Stimulated activated CD4-positive, alpha-beta T cell treated with anti-CD3 and anti-CD28 coated beads, Interleukin-12 subunit alpha, Interleukin-12 subunit beta, amount 100 ng/mL, for 48 hours (primary cell): Measurements from ENCODE around the gene OLFML3.
A peak's percentile ranks its signal among the peaks of the same experiment; 100 is the strongest.
"Not testable (repeated sequence)": the region's sequence is repeated elsewhere in the genome, so short reads cannot be mapped to it uniquely, and the experiment has no call there.

Experiments
- DNase-seq, 3 donors: peaks; one replicate each; pipeline ENCODE4 v3.0.0-alpha.2; 2020; ENCODE audit warnings: low read depth in 2 of 3, low spot score in 1 of 3

Gene OLFML3

GRCh38 chr1:113948151-113948550 lies 31.1 kb upstream of the OLFML3 start:
- not testable (repeated sequence) for DNase-seq

DNA sequence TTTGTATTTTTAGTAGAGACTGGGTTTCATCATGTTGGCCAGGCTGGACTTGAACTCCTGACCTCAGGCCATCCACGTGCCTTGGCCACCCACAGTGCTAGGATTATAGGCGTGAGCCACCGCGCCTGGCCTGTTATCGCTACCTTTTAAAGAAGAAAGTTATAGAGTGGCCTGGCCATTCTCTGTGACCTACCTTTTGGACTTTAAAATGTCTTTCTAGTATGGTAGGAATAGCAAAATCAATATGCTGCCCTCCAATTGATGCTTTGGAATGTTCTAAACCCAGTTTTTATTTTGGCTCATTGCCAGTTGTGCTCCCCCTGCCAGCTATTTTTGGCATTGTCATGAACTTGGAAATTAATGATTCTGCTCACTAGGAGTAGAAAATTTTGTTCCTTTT lies 30.3 kb upstream of the OLFML3 start:
- DNase-seq, result no peak

DNA sequence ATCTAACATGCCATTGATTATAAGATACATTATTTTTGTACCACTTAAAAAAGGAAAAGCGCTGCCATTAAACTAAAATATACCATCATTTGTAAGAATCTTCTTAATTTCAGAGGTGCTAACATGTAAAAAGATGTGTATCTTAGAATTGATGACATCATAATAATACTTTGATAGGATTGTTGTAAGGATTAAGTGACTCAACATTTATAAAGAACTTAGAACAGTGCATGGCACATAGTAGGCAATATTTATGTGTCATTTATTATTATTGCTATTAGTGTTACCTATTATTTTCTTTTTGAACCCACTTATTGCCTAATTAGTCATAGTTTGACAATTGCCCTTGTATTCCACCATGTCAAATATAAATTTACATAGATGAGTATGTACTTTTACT lies 28.4 kb upstream of the OLFML3 start:
- DNase-seq, result no peak

DNA sequence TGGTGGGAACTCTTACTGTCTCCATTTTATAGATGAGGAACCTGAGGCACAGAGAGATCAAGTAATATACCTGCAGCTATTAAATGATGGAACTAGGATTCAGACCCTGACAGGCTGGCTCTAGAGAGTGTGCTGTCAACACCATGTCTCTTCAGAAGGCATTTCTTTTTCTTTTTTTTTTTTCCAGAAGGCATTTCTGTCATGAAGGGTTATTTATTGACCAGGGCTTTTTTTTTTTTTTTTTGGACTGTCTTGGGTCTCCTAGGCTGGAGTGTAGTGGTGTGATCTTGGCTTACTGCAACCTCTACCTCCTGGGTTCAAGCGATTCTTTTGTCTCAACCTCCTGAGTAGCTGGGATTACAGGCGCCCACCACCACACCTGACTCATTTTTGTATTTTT lies 27.6 kb upstream of the OLFML3 start:
- DNase-seq, result no peak

DNA sequence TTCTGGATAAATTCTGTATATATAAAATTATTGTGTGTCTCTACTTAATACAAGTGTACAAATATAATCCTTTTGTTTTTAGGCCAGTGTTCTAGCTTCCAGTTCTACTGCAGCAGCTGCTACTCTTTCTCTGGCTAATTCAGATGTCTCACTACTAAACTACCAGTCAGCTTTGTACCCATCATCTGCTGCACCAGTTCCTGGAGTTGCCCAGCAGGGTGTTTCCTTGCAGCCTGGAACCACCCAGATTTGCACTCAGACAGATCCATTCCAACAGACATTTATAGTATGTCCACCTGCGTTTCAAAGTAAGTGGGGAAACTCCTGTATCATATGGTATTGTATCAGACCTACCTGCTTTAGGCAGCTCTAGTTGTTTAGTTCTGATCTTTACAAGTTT lies 21.3 kb upstream of the OLFML3 start:
- no peak for DNase-seq

DNA sequence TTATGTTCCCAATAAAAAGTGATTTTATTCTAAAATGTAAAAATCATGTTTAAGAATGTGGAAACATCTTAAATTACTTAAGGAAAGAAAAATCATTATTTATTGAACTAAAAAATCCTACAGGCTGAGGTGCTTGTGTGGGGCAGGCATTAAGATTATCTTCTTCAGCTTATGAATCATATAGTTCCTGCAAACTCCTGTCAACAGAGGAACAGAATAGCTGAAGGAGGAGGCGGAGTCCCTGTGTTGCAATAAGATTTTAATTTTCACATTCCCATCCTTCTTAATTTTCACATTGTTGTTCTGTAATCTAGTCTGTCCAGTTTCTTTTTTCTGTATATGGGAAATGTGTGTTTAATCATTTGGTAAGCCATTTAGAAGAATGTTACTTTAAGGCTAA lies 20.6 kb upstream of the OLFML3 start:
- no peak for DNase-seq

DNA sequence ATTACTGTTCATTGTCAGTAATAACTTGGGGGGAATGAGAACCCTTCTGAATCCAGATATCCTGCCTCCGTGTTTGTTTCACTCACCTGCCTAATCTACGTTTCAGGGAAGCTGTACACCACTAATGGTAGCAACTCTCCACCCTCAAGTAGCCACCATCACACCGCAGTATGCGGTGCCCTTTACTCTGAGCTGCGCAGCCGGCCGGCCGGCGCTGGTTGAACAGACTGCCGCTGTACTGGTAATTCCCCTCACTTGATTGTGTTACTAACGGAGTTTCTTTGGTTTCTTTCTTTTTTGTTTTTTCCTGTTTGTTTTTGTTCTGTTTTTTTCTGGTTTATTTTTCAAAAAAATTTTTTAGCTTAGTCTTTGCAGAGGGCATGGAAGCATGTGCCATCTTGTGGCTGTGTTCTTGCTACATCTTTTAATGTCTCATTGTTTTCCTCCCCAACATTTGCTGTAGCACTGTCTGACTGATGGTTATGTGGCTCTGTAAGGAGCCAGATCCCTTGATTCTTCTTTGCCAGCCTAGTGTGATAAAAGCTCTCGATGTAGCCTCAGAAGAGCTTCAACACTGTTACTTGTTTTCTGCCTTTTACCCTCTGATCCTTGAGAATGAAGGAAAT lies 15.9 kb upstream of the OLFML3 start:
- DNase-seq, result no peak

GRCh38 chr1:113965703-113966412 lies 13.4 kb upstream of the OLFML3 start:
- no peak for DNase-seq

DNA sequence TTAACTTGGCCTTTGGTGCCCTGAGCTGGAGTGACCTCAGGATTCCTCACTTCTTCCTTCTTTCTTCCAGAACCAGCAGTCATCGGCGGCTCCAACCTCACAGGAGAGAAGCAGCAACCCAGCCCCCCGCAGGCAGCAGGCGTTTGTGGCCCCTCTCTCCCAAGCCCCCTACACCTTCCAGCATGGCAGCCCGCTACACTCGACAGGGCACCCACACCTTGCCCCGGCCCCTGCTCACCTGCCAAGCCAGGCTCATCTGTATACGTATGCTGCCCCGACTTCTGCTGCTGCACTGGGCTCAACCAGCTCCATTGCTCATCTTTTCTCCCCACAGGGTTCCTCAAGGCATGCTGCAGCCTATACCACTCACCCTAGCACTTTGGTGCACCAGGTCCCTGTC lies 6.3 kb upstream of the OLFML3 start:
- no peak for DNase-seq

DNA sequence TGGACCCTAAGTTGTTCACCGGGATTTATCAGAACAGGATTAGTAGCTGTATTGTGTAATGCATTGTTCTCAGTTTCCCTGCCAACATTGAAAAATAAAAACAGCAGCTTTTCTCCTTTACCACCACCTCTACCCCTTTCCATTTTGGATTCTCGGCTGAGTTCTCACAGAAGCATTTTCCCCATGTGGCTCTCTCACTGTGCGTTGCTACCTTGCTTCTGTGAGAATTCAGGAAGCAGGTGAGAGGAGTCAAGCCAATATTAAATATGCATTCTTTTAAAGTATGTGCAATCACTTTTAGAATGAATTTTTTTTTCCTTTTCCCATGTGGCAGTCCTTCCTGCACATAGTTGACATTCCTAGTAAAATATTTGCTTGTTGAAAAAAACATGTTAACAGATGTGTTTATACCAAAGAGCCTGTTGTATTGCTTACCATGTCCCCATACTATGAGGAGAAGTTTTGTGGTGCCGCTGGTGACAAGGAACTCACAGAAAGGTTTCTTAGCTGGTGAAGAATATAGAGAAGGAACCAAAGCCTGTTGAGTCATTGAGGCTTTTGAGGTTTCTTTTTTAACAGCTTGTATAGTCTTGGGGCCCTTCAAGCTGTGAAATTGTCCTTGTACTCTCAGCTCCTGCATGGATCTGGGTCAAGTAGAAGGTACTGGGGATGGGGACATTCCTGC lies 3.9 kb upstream of the OLFML3 start:
- DNase-seq, result peak in 1 of 3 donors; percentile 6

- DNase-seq, result no peak
Measured at GRCh38 chr1:113976609-113977278, 2.5 kb upstream of the OLFML3 start.

GRCh38 chr1:113977906-113978305 lies 1.4 kb upstream of the OLFML3 start:
- no peak for DNase-seq

DNA sequence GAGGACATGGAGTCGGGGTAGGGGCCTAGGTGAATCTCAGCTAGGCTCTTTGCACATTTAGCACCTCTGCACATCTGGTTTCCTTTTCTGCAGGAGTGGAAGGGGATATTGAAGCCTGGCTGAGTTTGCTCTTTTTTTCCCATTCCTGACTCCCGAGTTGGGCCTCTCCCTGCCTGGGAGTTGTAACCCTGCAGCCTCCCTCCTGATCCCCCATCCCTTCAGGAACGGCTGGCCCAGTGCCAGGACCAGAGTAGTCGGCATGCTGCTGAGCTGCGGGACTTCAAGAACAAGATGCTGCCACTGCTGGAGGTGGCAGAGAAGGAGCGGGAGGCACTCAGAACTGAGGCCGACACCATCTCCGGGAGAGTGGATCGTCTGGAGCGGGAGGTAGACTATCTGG lies 836 bp downstream of the OLFML3 start:
- no peak for DNase-seq

DNA sequence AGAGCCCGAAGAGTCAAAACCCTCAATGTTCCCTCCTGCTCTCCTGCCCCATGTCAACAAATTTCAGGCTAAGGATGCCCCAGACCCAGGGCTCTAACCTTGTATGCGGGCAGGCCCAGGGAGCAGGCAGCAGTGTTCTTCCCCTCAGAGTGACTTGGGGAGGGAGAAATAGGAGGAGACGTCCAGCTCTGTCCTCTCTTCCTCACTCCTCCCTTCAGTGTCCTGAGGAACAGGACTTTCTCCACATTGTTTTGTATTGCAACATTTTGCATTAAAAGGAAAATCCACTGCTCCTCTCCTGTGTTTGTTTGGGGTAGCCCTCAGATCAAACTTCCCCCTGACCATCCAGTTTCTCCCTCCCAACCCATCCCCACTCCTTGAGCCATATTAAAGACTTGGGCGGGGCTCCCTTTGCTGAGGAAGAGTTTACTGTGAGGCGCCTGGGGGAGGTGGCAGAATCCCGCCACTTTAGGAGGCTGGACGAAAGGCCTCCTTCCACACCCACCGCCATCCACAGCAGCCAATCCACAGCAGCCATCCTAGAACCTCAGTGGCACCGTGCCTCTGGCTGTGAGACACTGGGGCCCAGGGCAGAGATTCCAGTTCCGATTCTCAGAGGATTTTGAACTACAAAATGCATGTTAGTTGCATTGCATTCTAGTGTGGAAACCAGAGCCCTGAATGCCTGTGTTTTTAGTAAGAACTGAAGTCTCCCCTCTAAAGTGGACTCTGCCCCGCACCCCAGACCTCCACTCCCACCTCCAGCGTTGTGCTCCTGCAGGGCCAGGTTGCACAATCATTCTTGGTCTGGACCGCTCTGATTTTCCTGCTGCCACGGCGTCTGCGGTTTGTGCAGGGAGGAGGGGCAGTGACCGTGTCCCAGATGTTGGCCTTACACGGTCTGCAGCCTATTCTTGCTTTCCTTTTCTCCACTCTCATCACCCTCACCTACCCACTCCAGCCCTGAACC lies 3.0 kb downstream of the OLFML3 start:
- DNase-seq, result no peak

- DNase-seq, result no peak
Measured at GRCh38 chr1:113982949-113983348, 3.7 kb downstream of the OLFML3 start.

GRCh38 chr1:113983391-113983790 lies 4.1 kb downstream of the OLFML3 start:
- no peak for DNase-seq

- DNase-seq, result no peak
Measured at GRCh38 chr1:113983826-113984225, 4.6 kb downstream of the OLFML3 start.

- DNase-seq, result no peak
Measured at GRCh38 chr1:113984710-113985109, 5.4 kb downstream of the OLFML3 start.

GRCh38 chr1:113986802-113987201 lies 7.5 kb downstream of the OLFML3 start:
- no peak for DNase-seq

DNA sequence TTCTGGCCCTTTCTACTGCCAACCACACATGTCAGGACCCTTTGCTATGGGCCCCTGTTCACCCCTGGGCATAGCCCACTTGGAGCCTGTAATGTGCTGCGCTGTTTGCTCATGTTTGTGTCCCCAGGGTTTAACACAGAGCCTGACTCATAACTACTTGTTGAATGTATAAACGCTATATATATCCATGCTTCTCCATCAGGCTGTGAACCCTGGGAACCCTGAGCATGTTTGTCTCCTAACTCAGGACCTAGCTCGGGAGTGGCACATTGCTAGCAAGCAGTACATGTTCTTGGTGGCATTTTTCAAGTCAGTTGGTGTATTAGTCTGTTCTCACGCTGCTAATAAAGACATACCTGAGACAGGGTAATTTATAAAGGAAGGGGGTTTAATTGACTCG lies 8.0 kb downstream of the OLFML3 start:
- DNase-seq, result no peak

DNA sequence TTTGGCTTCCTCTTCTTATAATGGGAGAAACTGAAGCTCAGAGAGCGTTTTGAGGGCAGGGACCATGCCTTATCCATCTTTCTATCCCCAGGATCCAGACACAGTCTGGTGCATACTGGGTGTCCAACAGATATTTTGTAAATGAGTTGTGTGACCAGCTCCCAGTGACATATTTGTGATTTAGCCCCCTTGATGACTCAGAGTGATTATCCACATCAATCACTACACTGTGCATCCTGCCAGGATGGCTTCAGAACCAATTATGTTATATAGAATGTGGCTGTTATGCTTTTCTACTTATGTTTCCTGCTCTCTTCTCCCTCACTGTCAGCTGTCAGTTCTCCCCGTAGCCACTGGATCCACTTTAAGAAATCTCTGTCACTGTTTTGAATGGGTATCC lies 11.3 kb downstream of the OLFML3 start:
- no peak for DNase-seq
